Activated CD4-positive, alpha-beta T cell treated with anti-CD3 and anti-CD28 coated beads for 36 hours (primary cell): ENCODE data around the gene NOX3. TPM values are rescaled to one million over a fixed set of nuclear protein-coding genes. Genes with fewer than 3 reads are reported as not detected.

Experiments used
- ATAC-seq: fragments of 200-7000 bp; cut with Tn5 transposase; one replicate; pipeline ENCODE4 v1.10.0; 2021; ENCODE audit warnings: mild to moderate bottlenecking, moderate library complexity
- CTCF ChIA-PET: fragments of 350-600 bp; sonication (Branson Sonifier 250); formaldehyde crosslinking; loops from one replicate; lab custom pipeline; 2021; ENCODE audit warnings: antibody characterized with exemption; lab: Charles Lee
- POLR2A ChIA-PET: fragments of 350-600 bp; sonication (Branson Sonifier 250); formaldehyde crosslinking; loops from one replicate; lab custom pipeline; 2021; ENCODE audit warnings: antibody characterized with exemption, inconsistent platforms; lab: Charles Lee
- DNase-seq: peaks from one replicate; pipeline ENCODE4 v3.0.0-alpha.2; 2020
- H3K27ac Mint-ChIP-seq: one replicate; pipeline ENCODE4 v1.8.0; 2021; ENCODE audit warnings: mixed read lengths
- H3K27me3 Mint-ChIP-seq: one replicate; pipeline ENCODE4 v1.8.0; 2021; ENCODE audit warnings: mixed read lengths
- H3K36me3 Mint-ChIP-seq: one replicate; pipeline ENCODE4 v1.8.0; 2021; ENCODE audit warnings: low read depth, mixed read lengths
- H3K4me1 Mint-ChIP-seq: one replicate; pipeline ENCODE4 v1.8.0; 2021; ENCODE audit warnings: mixed read lengths
- H3K4me3 Mint-ChIP-seq: one replicate; pipeline ENCODE4 v1.8.0; 2021; ENCODE audit warnings: mild to moderate bottlenecking, moderate library complexity, mixed read lengths
- H3K9me3 Mint-ChIP-seq: one replicate; pipeline ENCODE4 v1.8.0; 2021; ENCODE audit warnings: low read depth, mixed read lengths
- intact Hi-C, 2 experiments: fragments of 100-400 bp; cut with DNase I in 1 of 2; cut with micrococcal nuclease in 1 of 2; formaldehyde crosslinking; loops; one replicate each; pipeline versions ENCODE4 v1.14.2 to v1.15.1; 2022 to 2024; cut with DNase I, micrococcal nuclease
- total RNA-seq, 2 experiments: library from RNA; stranded (reverse); gene quantifications; one replicate each; pipeline ENCODE4 v1.2.3, GENCODE V29; 2021

Gene NOX3
- total RNA-seq, 2 experiments from 2014 or later: not detected

- H3K9me3 Mint-ChIP-seq: peaks cover 2% of the 10 kb centered on the region
- ATAC-seq (no peak), DNase-seq (no peak)
- H3K27me3 Mint-ChIP-seq: peaks cover 1% of the 10 kb centered on the region
- intact Hi-C loops: loop anchor here in 1 of 2 experiments (10.0 kb wide), 1 partner anchor 1167 kb away; no protein-coding TSS in a partner anchor
- peaks cover 5% of the 10 kb centered on the region for H3K4me1 Mint-ChIP-seq
- no peak overlapping the region for H3K4me3 Mint-ChIP-seq
- H3K36me3 Mint-ChIP-seq: no peaks in the 10 kb centered on the region
- no peak overlapping the region for H3K27ac Mint-ChIP-seq
- POLR2A ChIA-PET: interaction anchor here (0.6 kb wide), 2 partner anchors 15 to 107 kb away, joined by 3 read pairs; no protein-coding TSS in a partner anchor
- CTCF ChIA-PET: interaction anchor here (0.8 to 1.2 kb wide), 2 partner anchors 44 to 123 kb away, joined by 3 read pairs; no protein-coding TSS in a partner anchor
Measured at GRCh38 chr6:155411154-155412052, 44.2 kb downstream of the NOX3 start.

- Mint-ChIP-seq H3K4me3 (no peak overlapping the region), H3K4me1 (no peaks in the 10 kb centered on the region), H3K27ac (no peak overlapping the region), H3K9me3 (peaks cover 2% of the 10 kb centered on the region), H3K36me3 (no peaks in the 10 kb centered on the region), H3K27me3 (peaks cover 1% of the 10 kb centered on the region)
- intact Hi-C loops: no loop called here
- ChIA-PET POLR2A (no interaction called here), CTCF (interaction anchor here (0.9 kb wide), 1 partner anchor 9 kb away, joined by 5 read pairs; no protein-coding TSS in a partner anchor)
- ATAC-seq (no peak), DNase-seq (no peak)
Measured at GRCh38 chr6:155409391-155409790, 46.2 kb downstream of the NOX3 start.

- H3K4me3 Mint-ChIP-seq: no peak overlapping the region
Measured at GRCh38 chr6:155408981-155409380, 46.7 kb downstream of the NOX3 start.

GRCh38 chr6:155408231-155408630 lies 47.4 kb downstream of the NOX3 start:
- H3K27ac Mint-ChIP-seq: no peak overlapping the region
- H3K4me1 Mint-ChIP-seq: no peaks in the 10 kb centered on the region
- ATAC-seq: no peak
- peaks cover 2% of the 10 kb centered on the region for H3K9me3 Mint-ChIP-seq
- DNase-seq: no peak
- no peak overlapping the region for H3K4me3 Mint-ChIP-seq
- intact Hi-C loops: no loop called here
- H3K36me3 Mint-ChIP-seq: no peaks in the 10 kb centered on the region
- POLR2A ChIA-PET: no interaction called here
- peaks cover 1% of the 10 kb centered on the region for H3K27me3 Mint-ChIP-seq
- CTCF ChIA-PET: interaction anchor here (0.9 to 1.3 kb wide), 2 partner anchors 10 to 78 kb away, joined by 3 read pairs; no protein-coding TSS in a partner anchor

More at GRCh38 chr6:155408981-155409380, 46.7 kb downstream of the NOX3 start:
- Mint-ChIP-seq H3K36me3 (no peaks in the 10 kb centered on the region), H3K27me3 (peaks cover 1% of the 10 kb centered on the region), H3K4me1 (no peaks in the 10 kb centered on the region), H3K27ac (no peak overlapping the region), H3K9me3 (peaks cover 2% of the 10 kb centered on the region)
- ATAC-seq (no peak), DNase-seq (no peak)
- intact Hi-C loops: no loop called here
- ChIA-PET CTCF (interaction anchor here (0.9 to 1.3 kb wide), 3 partner anchors 9 to 79 kb away, joined by 3 to 5 read pairs (median 3); no protein-coding TSS in a partner anchor), POLR2A (no interaction called here)

- Mint-ChIP-seq H3K9me3 (peaks cover 2% of the 10 kb centered on the region), H3K36me3 (no peaks in the 10 kb centered on the region), H3K27me3 (peaks cover 1% of the 10 kb centered on the region), H3K27ac (no peak overlapping the region), H3K4me1 (no peaks in the 10 kb centered on the region), H3K4me3 (no peak overlapping the region)
- DNase-seq: no peak
- CTCF ChIA-PET: no interaction called here
- intact Hi-C loops: no loop called here
- POLR2A ChIA-PET: no interaction called here
- ATAC-seq: no peak
Measured at GRCh38 chr6:155406801-155407200, 48.8 kb downstream of the NOX3 start.

GRCh38 chr6:155404937-155405336 lies 50.7 kb downstream of the NOX3 start:
- DNase-seq: no peak
- H3K4me3 Mint-ChIP-seq: no peak overlapping the region
- H3K27ac Mint-ChIP-seq: no peak overlapping the region
- intact Hi-C loops: no loop called here
- peaks cover 1% of the 10 kb centered on the region for H3K27me3 Mint-ChIP-seq
- peaks cover 2% of the 10 kb centered on the region for H3K9me3 Mint-ChIP-seq
- no peaks in the 10 kb centered on the region for H3K4me1 Mint-ChIP-seq
- CTCF ChIA-PET: interaction anchor here (0.7 kb wide), 1 partner anchor 16 kb away, joined by 4 read pairs; no protein-coding TSS in a partner anchor
- POLR2A ChIA-PET: no interaction called here
- H3K36me3 Mint-ChIP-seq: no peaks in the 10 kb centered on the region
- no peak for ATAC-seq

- intact Hi-C loops: no loop called here
- H3K36me3 Mint-ChIP-seq: no peaks in the 10 kb centered on the region
- no peak overlapping the region for H3K27ac Mint-ChIP-seq
- DNase-seq (no peak), ATAC-seq (no peak)
- H3K9me3 Mint-ChIP-seq: no peaks in the 10 kb centered on the region
- no peak overlapping the region for H3K4me3 Mint-ChIP-seq
- no peaks in the 10 kb centered on the region for H3K4me1 Mint-ChIP-seq
- H3K27me3 Mint-ChIP-seq: peaks cover 2% of the 10 kb centered on the region
- ChIA-PET POLR2A (no interaction called here), CTCF (interaction anchor here (1.6 kb wide), 1 partner anchor 20 kb away, joined by 3 read pairs; no protein-coding TSS in a partner anchor)
Measured at GRCh38 chr6:155402656-155403304, 52.9 kb downstream of the NOX3 start.

- no peak for DNase-seq
- ChIA-PET CTCF (interaction anchor here (0.6 to 0.8 kb wide), 2 partner anchors 8 to 36 kb away, joined by 3 to 5 read pairs; no protein-coding TSS in a partner anchor), POLR2A (no interaction called here)
- Mint-ChIP-seq H3K4me3 (no peak overlapping the region), H3K36me3 (no peaks in the 10 kb centered on the region), H3K4me1 (no peaks in the 10 kb centered on the region), H3K27ac (no peak overlapping the region), H3K27me3 (peaks cover 2% of the 10 kb centered on the region), H3K9me3 (no peaks in the 10 kb centered on the region)
- ATAC-seq: no peak
- intact Hi-C loops: no loop called here
Measured at GRCh38 chr6:155400654-155400965, 55.0 kb downstream of the NOX3 start.

- ChIA-PET POLR2A (no interaction called here), CTCF (interaction anchor here (0.6 to 0.8 kb wide), 4 partner anchors 9 to 337 kb away, joined by 3 to 5 read pairs (median 4); no protein-coding TSS in a partner anchor)
- no peaks in the 10 kb centered on the region for H3K9me3 Mint-ChIP-seq
- intact Hi-C loops: no loop called here
- no peaks in the 10 kb centered on the region for H3K4me1 Mint-ChIP-seq
- H3K36me3 Mint-ChIP-seq: no peaks in the 10 kb centered on the region
- no peak overlapping the region for H3K27ac Mint-ChIP-seq
- ATAC-seq (no peak), DNase-seq (no peak)
- H3K27me3 Mint-ChIP-seq: peaks cover 2% of the 10 kb centered on the region
- H3K4me3 Mint-ChIP-seq: no peak overlapping the region
Measured at GRCh38 chr6:155399745-155400653, 55.6 kb downstream of the NOX3 start.

- no peak for ATAC-seq
- intact Hi-C loops: no loop called here
- POLR2A ChIA-PET: no interaction called here
Measured at GRCh38 chr6:155399062-155399744, 56.4 kb downstream of the NOX3 start.

More at GRCh38 chr6:155399062-155399744, 56.4 kb downstream of the NOX3 start:
- H3K9me3 Mint-ChIP-seq: no peaks in the 10 kb centered on the region
- H3K27me3 Mint-ChIP-seq: peaks cover 2% of the 10 kb centered on the region
- no peak for DNase-seq
- H3K4me1 Mint-ChIP-seq: no peaks in the 10 kb centered on the region
- no peak overlapping the region for H3K27ac Mint-ChIP-seq
- CTCF ChIA-PET: interaction anchor here (0.6 to 1.1 kb wide), 4 partner anchors 19 to 337 kb away, joined by 3 to 4 read pairs (median 3); no protein-coding TSS in a partner anchor
- no peak overlapping the region for H3K4me3 Mint-ChIP-seq
- no peaks in the 10 kb centered on the region for H3K36me3 Mint-ChIP-seq
